ENCODE results near the gene CHURC1. TPM values are rescaled to one million over a fixed set of nuclear protein-coding genes. Genes with fewer than 3 reads are reported as not detected.

CHURC1 gene
- total RNA-seq, 2 experiments from 2014 or later = 49.3 to 57.9 TPM

DNA sequence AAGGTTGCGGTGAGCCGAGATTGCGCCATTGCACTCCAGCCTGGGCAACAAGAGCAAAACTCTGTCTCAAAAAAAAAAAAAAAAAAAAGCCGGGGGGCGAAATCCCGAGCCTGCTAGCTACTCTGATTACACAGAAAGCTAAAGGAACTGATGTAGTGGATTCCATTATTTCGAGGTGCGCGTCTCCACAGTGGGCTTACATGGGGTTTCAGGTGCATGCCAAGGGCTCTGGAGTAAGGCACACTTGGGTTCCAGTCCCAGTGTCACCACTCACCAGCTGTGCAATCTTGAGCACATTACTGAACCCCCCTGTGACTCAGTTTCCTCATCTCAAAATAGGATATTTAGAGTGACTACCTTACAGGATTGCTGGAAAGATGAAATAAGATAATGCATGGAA is 59.6 kb downstream of the CHURC1 start:
- ATAC-seq (no peak), DNase-seq (no peak)
- Mint-ChIP-seq H3K4me3 (no peak overlapping the region), H3K27ac (no peak overlapping the region), H3K27me3 (peaks cover 29% of the 10 kb centered on the region), H3K9me3 (ENCODE audit: low read depth) (no peaks in the 10 kb centered on the region), H3K4me1 (peaks cover 4% of the 10 kb centered on the region), H3K36me3 (no peaks in the 10 kb centered on the region)
- CTCF ChIA-PET = interaction anchor here (0.7 to 1.7 kb wide), 6 partner anchors 8 to 859 kb away, joined by 3 to 4 read pairs (median 4); no protein-coding TSS in a partner anchor

DNA sequence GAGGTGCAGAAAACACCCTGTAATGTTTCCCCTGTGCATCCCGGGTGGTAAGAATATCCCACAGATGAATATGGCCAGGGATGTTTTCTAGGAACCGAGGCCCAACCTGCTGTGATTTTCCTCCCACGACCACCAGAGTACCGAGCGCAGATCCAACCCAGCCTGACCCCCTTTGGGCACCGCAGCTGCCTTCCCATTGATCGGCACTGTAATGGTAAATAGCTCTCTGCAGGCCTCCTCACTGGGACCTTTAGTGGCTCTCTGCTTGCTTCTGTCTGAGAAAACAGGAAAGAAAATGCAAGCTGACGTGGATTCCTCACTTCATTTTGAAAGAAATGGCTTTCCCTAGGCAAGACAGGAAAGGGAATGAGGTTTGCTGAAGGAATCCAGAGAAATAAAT is 60.3 kb downstream of the CHURC1 start:
- DNase-seq (no peak), ATAC-seq (no peak)
- Mint-ChIP-seq H3K27ac (no peak overlapping the region), H3K36me3 (no peaks in the 10 kb centered on the region), H3K9me3 (ENCODE audit: low read depth) (no peaks in the 10 kb centered on the region), H3K27me3 (peaks cover 29% of the 10 kb centered on the region), H3K4me1 (peaks cover 4% of the 10 kb centered on the region), H3K4me3 (no peak overlapping the region)
- CTCF ChIA-PET = interaction anchor here (0.9 to 1.7 kb wide), 4 partner anchors 12 to 152 kb away, joined by 3 to 4 read pairs (median 3); partner anchors contain the start of gene FNTB

DNA sequence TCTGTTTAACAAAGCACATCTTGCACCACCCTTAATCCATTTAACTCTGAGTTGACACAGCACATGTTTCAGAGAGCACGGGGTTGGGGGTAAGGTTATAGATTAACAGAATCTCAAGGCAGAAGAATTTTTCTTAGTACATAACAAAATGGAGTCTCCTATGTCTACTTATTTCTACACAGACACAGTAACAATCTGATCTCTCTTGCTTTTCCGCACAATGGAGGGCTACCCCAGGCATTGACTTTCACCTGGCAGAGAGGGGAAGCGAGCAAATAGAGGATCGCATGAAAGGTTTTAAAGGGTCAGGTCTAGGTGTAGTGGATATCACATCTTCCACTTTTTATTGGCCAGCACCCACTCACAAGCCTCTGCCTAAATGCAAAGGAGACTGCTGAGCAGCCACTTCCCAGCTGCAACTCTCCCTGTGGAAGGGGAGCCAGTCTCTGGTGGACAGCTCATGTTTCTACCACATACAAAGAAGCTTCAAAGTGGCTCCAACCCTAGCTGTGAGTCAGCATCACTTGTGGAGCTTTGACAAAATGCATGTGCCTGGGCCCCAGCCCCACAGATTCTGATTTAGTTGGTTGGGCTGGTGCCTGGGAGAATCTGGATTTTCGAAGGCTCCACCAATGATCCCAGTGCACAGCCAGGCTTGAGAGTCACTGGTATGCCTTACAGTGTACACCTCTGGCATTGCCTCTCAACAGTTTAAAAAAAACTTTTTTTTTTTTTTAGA is 65.2 kb downstream of the CHURC1 start:
- H3K4me3 Mint-ChIP-seq = no peak overlapping the region
- CTCF ChIA-PET = interaction anchor here (0.6 to 2.0 kb wide), 4 partner anchors 69 to 249 kb away, joined by 3 to 5 read pairs (median 4); no protein-coding TSS in a partner anchor

GRCh38 chr14:64983439-64984310 is 69.4 kb downstream of the CHURC1 start:
- H3K27me3 Mint-ChIP-seq = peaks cover 24% of the 10 kb centered on the region
- peak overlapping the region; percentile 28 for H3K4me3 Mint-ChIP-seq
- H3K36me3 Mint-ChIP-seq = peaks cover 2% of the 10 kb centered on the region
- no peaks in the 10 kb centered on the region for H3K9me3 Mint-ChIP-seq (ENCODE audit: low read depth)
- DNase-seq (no peak), ATAC-seq (no peak)
- CTCF ChIA-PET = interaction anchor here (0.7 to 2.2 kb wide), 11 partner anchors 7 to 161 kb away, joined by 3 to 12 read pairs (median 4); no protein-coding TSS in a partner anchor
- no peak overlapping the region for H3K27ac Mint-ChIP-seq
- peaks cover 26% of the 10 kb centered on the region for H3K4me1 Mint-ChIP-seq

More for the DNA sequence above, 65.2 kb downstream of the CHURC1 start:
- ATAC-seq (no peak), DNase-seq (no peak)
- Mint-ChIP-seq H3K27me3 (peaks cover 30% of the 10 kb centered on the region), H3K4me1 (peaks cover 7% of the 10 kb centered on the region), H3K9me3 (ENCODE audit: low read depth) (no peaks in the 10 kb centered on the region), H3K27ac (no peak overlapping the region), H3K36me3 (no peaks in the 10 kb centered on the region)

Other genes starting within 250 kb of the CHURC1 start
- gene PLEKHG3, start 210.0 kb upstream of the CHURC1 start, total RNA-seq = 10 to 100 TPM; 11.9 to 28.2 TPM
- gene SPTB, start 34.5 kb upstream of the CHURC1 start, total RNA-seq = not detected
- not detected for gene GPX2, start 28.3 kb downstream of the CHURC1 start, total RNA-seq
- 1 to 10 TPM; 2.1 to 2.3 TPM for gene RAB15, start 57.9 kb downstream of the CHURC1 start, total RNA-seq
- 10 to 100 TPM; 15.0 to 15.6 TPM for gene FNTB, start 72.4 kb downstream of the CHURC1 start, total RNA-seq
- gene MAX, start 188.1 kb downstream of the CHURC1 start, total RNA-seq = 100 to 1,000 TPM; 130 to 134 TPM

Data from activated CD8-positive, alpha-beta memory T cell treated with anti-CD3 and anti-CD28 coated beads, Interleukin-2, amount 10 ng/mL, durations not matched to agents 7 days and 5 days (primary cell).